ENCODE data around the gene NCK2.

DNA sequence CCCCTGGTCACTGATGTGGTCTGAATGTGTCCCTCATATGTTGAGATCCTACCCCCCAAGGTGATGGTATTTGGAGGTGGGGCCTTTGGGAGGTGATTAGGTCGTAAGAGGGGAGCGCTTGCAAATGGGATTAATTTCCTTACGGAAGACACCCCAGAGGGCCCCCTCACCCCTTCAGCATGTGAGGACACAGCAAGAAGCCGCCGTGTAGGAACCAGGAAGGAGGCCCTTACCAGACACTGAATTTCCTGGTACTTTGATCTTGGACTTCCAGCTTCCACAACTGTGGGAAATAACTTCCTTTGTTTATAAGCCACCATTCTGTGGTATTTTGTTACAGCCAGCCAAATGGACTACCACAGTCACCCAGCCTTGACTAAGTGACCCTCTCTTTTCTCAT is 35.9 kb downstream of the NCK2 start:
- TF ChIP-seq, protein P1, sequence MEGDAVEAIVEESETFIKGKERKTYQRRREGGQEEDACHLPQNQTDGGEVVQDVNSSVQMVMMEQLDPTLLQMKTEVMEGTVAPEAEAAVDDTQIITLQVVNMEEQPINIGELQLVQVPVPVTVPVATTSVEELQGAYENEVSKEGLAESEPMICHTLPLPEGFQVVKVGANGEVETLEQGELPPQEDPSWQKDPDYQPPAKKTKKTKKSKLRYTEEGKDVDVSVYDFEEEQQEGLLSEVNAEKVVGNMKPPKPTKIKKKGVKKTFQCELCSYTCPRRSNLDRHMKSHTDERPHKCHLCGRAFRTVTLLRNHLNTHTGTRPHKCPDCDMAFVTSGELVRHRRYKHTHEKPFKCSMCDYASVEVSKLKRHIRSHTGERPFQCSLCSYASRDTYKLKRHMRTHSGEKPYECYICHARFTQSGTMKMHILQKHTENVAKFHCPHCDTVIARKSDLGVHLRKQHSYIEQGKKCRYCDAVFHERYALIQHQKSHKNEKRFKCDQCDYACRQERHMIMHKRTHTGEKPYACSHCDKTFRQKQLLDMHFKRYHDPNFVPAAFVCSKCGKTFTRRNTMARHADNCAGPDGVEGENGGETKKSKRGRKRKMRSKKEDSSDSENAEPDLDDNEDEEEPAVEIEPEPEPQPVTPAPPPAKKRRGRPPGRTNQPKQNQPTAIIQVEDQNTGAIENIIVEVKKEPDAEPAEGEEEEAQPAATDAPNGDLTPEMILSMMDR (IDR thresholded peaks at IDR 0.05): no peak
- no peak for TF ChIP-seq POLR2A (IDR thresholded peaks at IDR 0.05)

Measured in body of pancreas (tissue), 4 donors.